Amygdala (tissue), 56 donors: ENCODE data around the gene CGB5.
"Not testable (repeated sequence)": the region's sequence is repeated elsewhere in the genome, so short reads cannot be mapped to it uniquely, and the experiment has no call there.

Experiments
- DNase-seq, 56 donors: peaks; one replicate each; lab custom pipeline; 2025; lab: John Stamatoyannopoulos, UW

The CGB5 gene

GRCh38 chr19:49043548-49043947, at the start of gene CGB5:
Gene CGB5 (plus strand): TSS chr19:49043848. CDS start chr19:49044210, 362 bp downstream.
- not testable (repeated sequence) for DNase-seq

- DNase-seq, result no peak
These were observed 49.6 kb upstream of the CGB5 start for GRCh38 chr19:48994035-48994386.

GRCh38 chr19:48997972-48998371, 45.7 kb upstream of the CGB5 start:
- DNase-seq, result no peak

GRCh38 chr19:48999481-49000325, 43.9 kb upstream of the CGB5 start:
- DNase-seq, result peak in 8 of 56 donors; percentile 4 to 28 (median 12)

- DNase-seq, result no peak
These were observed 39.5 kb upstream of the CGB5 start for GRCh38 chr19:49004133-49004532.

GRCh38 chr19:49004964-49005614, 38.6 kb upstream of the CGB5 start:
- no peak for DNase-seq

GRCh38 chr19:49006905-49007304, 36.7 kb upstream of the CGB5 start:
- DNase-seq, result no peak

GRCh38 chr19:49009828-49010227, 33.8 kb upstream of the CGB5 start:
- no peak for DNase-seq

GRCh38 chr19:49010453-49010852, 33.2 kb upstream of the CGB5 start:
- DNase-seq, result no peak

GRCh38 chr19:49011194-49011593, 32.5 kb upstream of the CGB5 start:
- DNase-seq, result no peak

GRCh38 chr19:49014123-49014869, 29.4 kb upstream of the CGB5 start:
- DNase-seq, result no peak

- no peak for DNase-seq
These were observed 28.8 kb upstream of the CGB5 start for GRCh38 chr19:49014870-49015255.

- no peak for DNase-seq
These were observed 27.4 kb upstream of the CGB5 start for GRCh38 chr19:49016067-49016839.

- no peak for DNase-seq
These were observed 26.5 kb upstream of the CGB5 start, which contains the start of gene LHB for GRCh38 chr19:49017041-49017665. Gene LHB (minus strand): TSS chr19:49017091. CDS start chr19:49017081, 10 bp downstream.

- peak in 11 of 56 donors; percentile 2 to 43 (median 22) for DNase-seq
These were observed 25.8 kb upstream of the CGB5 start for GRCh38 chr19:49017666-49018351.

GRCh38 chr19:49018388-49019241, 25.0 kb upstream of the CGB5 start:
- DNase-seq, result peak in 1 of 56 donors; percentile 12

- peak in 8 of 56 donors; percentile 2 to 21 (median 16) for DNase-seq
These were observed 24.3 kb upstream of the CGB5 start for GRCh38 chr19:49019242-49019932.

- DNase-seq, result no peak
These were observed 23.3 kb upstream of the CGB5 start for GRCh38 chr19:49020342-49020741.
